ENCODE measurements around the gene GGN.
"Not testable (repeated sequence)": the region's sequence is repeated elsewhere in the genome, so short reads cannot be mapped to it uniquely, and the experiment has no call there.

Gene GGN

DNA sequence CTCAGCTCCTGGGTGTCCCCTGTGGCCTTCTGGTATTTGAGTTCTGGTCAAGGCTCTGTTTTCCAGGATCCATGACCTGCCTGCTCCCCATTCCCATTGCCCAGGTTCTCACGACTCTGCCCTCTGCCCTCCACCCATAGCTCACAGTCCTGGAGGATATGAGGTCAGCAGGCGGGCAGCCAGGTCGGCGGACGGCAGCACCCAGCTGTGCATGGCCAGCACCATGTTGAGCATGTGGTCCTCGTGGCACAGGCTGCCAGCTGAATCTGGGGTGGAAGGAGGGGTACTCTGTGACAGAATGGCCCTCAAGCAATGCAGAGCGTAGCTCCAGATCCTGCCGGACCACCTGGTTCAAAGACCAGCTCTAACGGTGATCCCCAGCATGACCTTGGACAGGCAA, 33.1 kb upstream of the GGN start:
- TF ChIP-seq, protein P1, sequence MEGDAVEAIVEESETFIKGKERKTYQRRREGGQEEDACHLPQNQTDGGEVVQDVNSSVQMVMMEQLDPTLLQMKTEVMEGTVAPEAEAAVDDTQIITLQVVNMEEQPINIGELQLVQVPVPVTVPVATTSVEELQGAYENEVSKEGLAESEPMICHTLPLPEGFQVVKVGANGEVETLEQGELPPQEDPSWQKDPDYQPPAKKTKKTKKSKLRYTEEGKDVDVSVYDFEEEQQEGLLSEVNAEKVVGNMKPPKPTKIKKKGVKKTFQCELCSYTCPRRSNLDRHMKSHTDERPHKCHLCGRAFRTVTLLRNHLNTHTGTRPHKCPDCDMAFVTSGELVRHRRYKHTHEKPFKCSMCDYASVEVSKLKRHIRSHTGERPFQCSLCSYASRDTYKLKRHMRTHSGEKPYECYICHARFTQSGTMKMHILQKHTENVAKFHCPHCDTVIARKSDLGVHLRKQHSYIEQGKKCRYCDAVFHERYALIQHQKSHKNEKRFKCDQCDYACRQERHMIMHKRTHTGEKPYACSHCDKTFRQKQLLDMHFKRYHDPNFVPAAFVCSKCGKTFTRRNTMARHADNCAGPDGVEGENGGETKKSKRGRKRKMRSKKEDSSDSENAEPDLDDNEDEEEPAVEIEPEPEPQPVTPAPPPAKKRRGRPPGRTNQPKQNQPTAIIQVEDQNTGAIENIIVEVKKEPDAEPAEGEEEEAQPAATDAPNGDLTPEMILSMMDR (IDR thresholded peaks at IDR 0.05; ENCODE audit: borderline replicate concordance, insufficient read depth, low read depth, low read length) = no peak
- no peak overlapping the region for H3K4me3 ChIP-seq (ENCODE audit: low read depth, low read length)

DNA sequence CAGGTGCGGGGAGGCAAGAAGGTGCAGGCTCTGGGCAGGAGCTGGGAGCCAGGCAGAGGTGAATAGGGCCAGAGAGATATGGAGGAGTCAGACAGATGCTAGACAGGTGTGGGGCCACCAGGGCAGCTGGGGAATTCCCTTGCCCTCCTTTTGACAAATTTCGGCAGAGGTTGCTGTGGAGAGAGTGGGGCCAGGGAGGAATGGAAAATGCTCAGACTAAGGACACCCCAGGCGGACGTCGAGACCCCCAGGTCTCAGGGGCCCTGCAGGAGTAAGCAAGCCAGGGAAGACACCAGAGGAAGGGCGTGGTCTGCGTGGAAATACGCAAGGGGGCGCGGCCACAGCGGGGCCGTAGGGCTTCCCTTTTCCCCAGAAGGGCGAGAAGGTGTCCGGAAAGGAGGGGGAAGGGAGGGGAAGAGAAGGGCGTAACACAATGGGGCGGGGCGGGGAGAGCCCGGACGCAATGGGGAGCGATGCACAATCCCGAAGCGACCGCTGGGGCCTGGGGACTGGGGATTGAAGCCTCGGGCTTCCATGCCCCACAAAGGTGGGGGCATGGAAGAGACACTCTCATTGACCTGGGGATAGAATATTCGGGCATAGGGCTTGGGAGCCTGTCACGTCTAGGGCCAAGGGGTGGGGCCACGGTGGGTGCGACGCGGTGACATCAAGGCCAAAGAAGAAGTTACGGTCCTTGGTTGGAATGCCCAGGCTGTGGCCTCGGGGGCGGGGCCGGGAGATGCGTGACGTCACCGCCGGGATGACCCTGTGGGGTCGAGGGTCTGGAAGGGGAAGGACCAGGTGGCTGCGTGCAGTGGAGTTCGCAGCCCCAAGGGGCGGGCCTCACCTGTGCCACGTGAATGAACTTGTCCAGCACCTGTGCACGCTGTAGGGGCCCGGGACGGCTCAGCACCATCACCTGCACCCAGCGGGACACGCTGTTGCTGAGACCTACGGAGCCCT, 30.0 kb upstream of the GGN start:
- TF ChIP-seq, protein P1 (IDR thresholded peaks at IDR 0.05; ENCODE audit: borderline replicate concordance, insufficient read depth, low read depth, low read length) = 0 out of 2 replicates have a peak, but pooled peaks have one; percentile 4
- H3K4me3 ChIP-seq (ENCODE audit: low read depth, low read length) = peak overlapping the region; percentile 12

DNA sequence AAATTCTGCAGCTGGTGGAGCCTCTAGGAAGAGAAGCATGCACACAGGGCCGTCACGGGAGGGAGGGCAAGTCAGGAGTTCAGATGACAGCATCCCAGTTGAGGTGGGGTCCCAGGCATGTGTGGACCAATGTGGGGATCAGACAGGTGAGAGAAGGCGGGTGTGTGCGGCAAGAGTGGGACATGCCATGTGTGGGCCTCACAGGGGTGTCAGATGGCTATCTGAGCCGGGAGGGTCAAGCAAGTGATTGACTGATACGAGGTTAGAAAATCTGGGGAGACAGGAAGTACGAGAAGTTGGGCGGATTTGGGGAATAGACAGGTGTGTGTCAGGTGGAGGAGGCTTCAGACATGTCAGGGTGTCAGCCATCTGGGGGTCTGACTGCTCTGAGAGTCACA, 29.3 kb upstream of the GGN start:
- H3K4me3 ChIP-seq (ENCODE audit: low read depth, low read length) = no peak overlapping the region
- TF ChIP-seq, protein P1 (IDR thresholded peaks at IDR 0.05; ENCODE audit: borderline replicate concordance, insufficient read depth, low read depth, low read length) = no peak

DNA sequence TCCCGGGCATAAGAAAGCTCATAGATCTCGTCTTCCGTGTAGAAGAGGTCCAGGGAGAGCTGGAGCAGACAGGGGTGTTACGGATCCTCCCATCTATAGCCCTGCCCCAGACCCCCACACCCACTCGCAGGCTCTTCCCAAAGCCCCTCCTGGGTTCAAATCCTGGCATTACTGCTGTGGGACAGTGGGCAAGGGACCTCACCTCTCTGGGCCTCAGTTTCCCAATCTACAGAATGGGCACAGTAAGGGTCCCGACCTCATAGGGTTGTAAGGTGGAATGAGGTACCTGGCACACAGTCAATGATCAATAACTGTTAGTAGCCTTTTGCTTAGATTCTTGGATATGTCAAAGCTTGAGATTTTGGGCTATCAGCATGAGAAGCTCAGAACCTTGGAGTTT, 25.6 kb upstream of the GGN start:
- TF ChIP-seq, protein P1 (IDR thresholded peaks at IDR 0.05; ENCODE audit: borderline replicate concordance, insufficient read depth, low read depth, low read length) = no peak
- H3K4me3 ChIP-seq (ENCODE audit: low read depth, low read length) = no peak overlapping the region

DNA sequence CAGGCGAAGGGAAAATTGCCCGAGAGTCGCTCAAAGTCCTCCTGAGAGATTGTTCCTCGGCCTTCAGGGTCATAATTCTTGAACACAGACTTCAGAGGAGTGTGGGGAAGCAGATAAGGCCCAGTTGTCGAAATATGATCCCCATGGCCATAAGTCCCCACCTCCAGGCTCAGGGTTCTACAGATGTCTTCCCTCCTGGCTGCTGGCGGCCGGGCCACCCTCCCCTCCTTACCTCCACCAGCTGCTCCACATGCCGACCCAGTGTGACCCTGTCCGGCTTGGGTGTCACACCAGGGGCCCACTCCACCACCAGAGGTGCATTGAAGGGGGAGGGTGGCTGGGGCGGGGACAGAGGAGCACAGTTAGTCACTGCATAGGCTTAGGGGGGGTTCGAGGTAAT, 25.1 kb upstream of the GGN start:
- TF ChIP-seq, protein P1 (IDR thresholded peaks at IDR 0.05; ENCODE audit: borderline replicate concordance, insufficient read depth, low read depth, low read length) = no peak
- no peak overlapping the region for H3K4me3 ChIP-seq (ENCODE audit: low read depth, low read length)

DNA sequence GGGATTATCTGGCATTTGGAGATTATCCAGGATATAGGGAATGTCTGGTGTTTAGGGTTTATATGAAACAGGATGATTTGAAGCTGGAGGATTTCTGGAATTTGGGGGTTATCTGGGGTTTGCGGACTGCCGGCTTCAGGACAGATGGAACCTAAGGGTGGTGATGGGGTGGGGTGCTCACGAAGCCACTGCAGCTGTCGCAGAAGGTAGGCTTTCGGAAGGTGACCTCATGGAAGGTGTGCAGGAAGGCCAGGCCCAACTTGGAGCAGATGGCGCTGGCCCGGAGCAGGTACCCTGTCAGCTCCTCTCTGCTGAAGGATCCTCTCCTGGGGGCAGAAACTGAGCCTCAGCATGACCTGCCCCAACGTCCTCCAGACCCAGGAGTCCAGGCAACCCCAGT, 24.7 kb upstream of the GGN start:
- TF ChIP-seq, protein P1 (IDR thresholded peaks at IDR 0.05; ENCODE audit: borderline replicate concordance, insufficient read depth, low read depth, low read length) = no peak
- no peak overlapping the region for H3K4me3 ChIP-seq (ENCODE audit: low read depth, low read length)

DNA sequence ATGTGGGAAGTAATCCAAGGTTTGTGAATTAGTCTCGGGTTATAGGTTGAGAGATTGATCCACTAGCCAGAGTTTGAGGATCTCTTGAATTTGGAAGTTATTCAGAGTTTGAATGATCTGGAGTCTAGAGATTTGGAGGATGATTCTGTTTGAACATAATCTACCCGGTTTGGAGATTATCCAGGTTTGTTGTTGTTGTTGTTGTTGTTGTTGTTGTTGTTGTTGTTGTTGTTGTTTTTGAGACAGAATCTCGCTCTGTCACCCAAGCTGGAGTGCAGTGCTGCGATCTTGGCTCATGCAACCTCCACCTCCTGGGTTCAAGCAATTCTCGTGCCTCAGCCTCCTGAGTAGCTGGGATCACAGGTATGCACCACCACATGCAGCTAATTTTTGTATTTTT, 24.1 kb upstream of the GGN start:
- H3K4me3 ChIP-seq (ENCODE audit: low read depth, low read length) = not testable (repeated sequence)
